ENCODE data around the gene KCNN3.

KCNN3 gene

GRCh38 chr1:154716614-154717527 is 153.2 kb downstream of the KCNN3 start:
- TF ChIP-seq CTCF (IDR thresholded peaks at IDR 0.05), result no peak
- no peaks in the 10 kb centered on the region for H3K27me3 ChIP-seq (ENCODE audit: control insufficient read depth, insufficient read depth, low read length)

GRCh38 chr1:154716011-154716410 is 154.1 kb downstream of the KCNN3 start:
- Histone ChIP-seq H3K9ac (no peak overlapping the region), H3K79me2 (no peaks in the 10 kb centered on the region), H3K4me2 (ENCODE audit: low read length) (no peak overlapping the region), H3K36me3 (ENCODE audit: control insufficient read depth, insufficient read depth, low read length) (no peaks in the 10 kb centered on the region), H2AFZ (no peak overlapping the region), H3K9me3 (ENCODE audit: control insufficient read depth, low read length) (no peaks in the 10 kb centered on the region), H3K27me3 (ENCODE audit: control insufficient read depth, insufficient read depth, low read length) (no peaks in the 10 kb centered on the region), H3K4me3 (ENCODE audit: low read depth, low read length) (no peak overlapping the region), H3K27ac (no peak overlapping the region), H3K4me1 (no peaks in the 10 kb centered on the region)
- TF ChIP-seq CTCF (IDR thresholded peaks at IDR 0.05), result no peak

More at GRCh38 chr1:154716614-154717527, 153.2 kb downstream of the KCNN3 start:
- Histone ChIP-seq H3K79me2 (no peaks in the 10 kb centered on the region), H3K4me2 (ENCODE audit: low read length) (no peak overlapping the region), H3K4me3 (ENCODE audit: low read depth, low read length) (no peak overlapping the region), H3K36me3 (ENCODE audit: control insufficient read depth, insufficient read depth, low read length) (no peaks in the 10 kb centered on the region), H2AFZ (no peak overlapping the region), H3K9me3 (ENCODE audit: control insufficient read depth, low read length) (no peaks in the 10 kb centered on the region), H3K9ac (no peak overlapping the region), H3K27ac (no peak overlapping the region), H3K4me1 (no peaks in the 10 kb centered on the region)

GRCh38 chr1:154715385-154715784 is 154.7 kb downstream of the KCNN3 start:
- no peak overlapping the region for H3K4me3 ChIP-seq (ENCODE audit: low read depth, low read length)
- no peaks in the 10 kb centered on the region for H3K4me1 ChIP-seq
- H3K79me2 ChIP-seq, result no peaks in the 10 kb centered on the region
- no peak for TF ChIP-seq CTCF (IDR thresholded peaks at IDR 0.05)
- H3K9me3 ChIP-seq (ENCODE audit: control insufficient read depth, low read length), result no peaks in the 10 kb centered on the region
- H3K27me3 ChIP-seq (ENCODE audit: control insufficient read depth, insufficient read depth, low read length), result no peaks in the 10 kb centered on the region
- H3K4me2 ChIP-seq (ENCODE audit: low read length), result no peak overlapping the region
- H2AFZ ChIP-seq, result no peak overlapping the region
- no peak overlapping the region for H3K27ac ChIP-seq
- H3K36me3 ChIP-seq (ENCODE audit: control insufficient read depth, insufficient read depth, low read length), result no peaks in the 10 kb centered on the region
- no peak overlapping the region for H3K9ac ChIP-seq

- Histone ChIP-seq H2AFZ (no peak overlapping the region), H3K4me2 (ENCODE audit: low read length) (no peak overlapping the region), H3K27me3 (ENCODE audit: control insufficient read depth, insufficient read depth, low read length) (no peaks in the 10 kb centered on the region), H3K9ac (no peak overlapping the region), H3K9me3 (ENCODE audit: control insufficient read depth, low read length) (no peaks in the 10 kb centered on the region), H3K79me2 (no peaks in the 10 kb centered on the region), H3K27ac (no peak overlapping the region), H3K36me3 (ENCODE audit: control insufficient read depth, insufficient read depth, low read length) (no peaks in the 10 kb centered on the region), H3K4me1 (no peaks in the 10 kb centered on the region), H3K4me3 (ENCODE audit: low read depth, low read length) (no peak overlapping the region)
- no peak for TF ChIP-seq CTCF (IDR thresholded peaks at IDR 0.05)
Observed at GRCh38 chr1:154714638-154715037, 155.4 kb downstream of the KCNN3 start.
